ENCODE results near the gene LYG1. TPM values are rescaled to one million over a fixed set of nuclear protein-coding genes. Genes with fewer than 3 reads are reported as not detected.
"Not testable (repeated sequence)": the region's sequence is repeated elsewhere in the genome, so short reads cannot be mapped to it uniquely, and the experiment has no call there.

Gene LYG1
- total RNA-seq, 6 donors from 2014 or later = 0.49 to 2.1 (median 1.1) TPM; not detected in 2

DNA sequence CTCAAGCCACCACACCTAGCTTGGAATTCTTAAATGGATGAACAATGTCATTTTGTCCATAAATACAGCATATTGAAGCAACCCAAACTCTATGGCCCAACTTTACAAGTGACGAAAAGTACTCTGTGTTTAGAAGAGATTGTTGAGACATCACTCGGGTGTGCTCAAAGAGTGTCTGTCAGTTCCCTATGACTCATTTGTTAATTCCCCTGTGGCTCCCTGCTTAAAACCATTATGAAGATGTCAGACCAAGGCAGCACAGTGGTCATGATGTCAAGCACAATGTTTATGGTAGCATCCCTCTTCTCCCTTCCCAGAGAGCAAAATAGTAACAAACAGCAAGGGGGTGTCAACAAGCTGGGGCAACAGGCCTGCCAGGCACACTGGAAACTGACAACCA, 3.0 kb downstream of the LYG1 start:
- WGBS, 2 donors = 94% methylated on average over 2 of the region's 2 CpGs
- TF ChIP-seq POLR2A (IDR thresholded peaks at IDR 0.05) = no peak
- TF ChIP-seq POLR2AphosphoS5 (IDR thresholded peaks at IDR 0.05) = no peak
- TF ChIP-seq, protein P1, sequence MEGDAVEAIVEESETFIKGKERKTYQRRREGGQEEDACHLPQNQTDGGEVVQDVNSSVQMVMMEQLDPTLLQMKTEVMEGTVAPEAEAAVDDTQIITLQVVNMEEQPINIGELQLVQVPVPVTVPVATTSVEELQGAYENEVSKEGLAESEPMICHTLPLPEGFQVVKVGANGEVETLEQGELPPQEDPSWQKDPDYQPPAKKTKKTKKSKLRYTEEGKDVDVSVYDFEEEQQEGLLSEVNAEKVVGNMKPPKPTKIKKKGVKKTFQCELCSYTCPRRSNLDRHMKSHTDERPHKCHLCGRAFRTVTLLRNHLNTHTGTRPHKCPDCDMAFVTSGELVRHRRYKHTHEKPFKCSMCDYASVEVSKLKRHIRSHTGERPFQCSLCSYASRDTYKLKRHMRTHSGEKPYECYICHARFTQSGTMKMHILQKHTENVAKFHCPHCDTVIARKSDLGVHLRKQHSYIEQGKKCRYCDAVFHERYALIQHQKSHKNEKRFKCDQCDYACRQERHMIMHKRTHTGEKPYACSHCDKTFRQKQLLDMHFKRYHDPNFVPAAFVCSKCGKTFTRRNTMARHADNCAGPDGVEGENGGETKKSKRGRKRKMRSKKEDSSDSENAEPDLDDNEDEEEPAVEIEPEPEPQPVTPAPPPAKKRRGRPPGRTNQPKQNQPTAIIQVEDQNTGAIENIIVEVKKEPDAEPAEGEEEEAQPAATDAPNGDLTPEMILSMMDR (IDR thresholded peaks at IDR 0.05) = no peak
- no peak for TF ChIP-seq EP300 (IDR thresholded peaks at IDR 0.05)
- no peaks in the 10 kb centered on the region for H3K27me3 ChIP-seq
- ATAC-seq (ENCODE audit: low FRiP score in 2 of 2) = peak in 1 of 2 donors; percentile 26
- DNase-seq = no peak
- H3K9me3 ChIP-seq = no peaks in the 10 kb centered on the region
- no peaks in the 10 kb centered on the region for H3K4me1 ChIP-seq
- peaks cover 0 to 8% (median 2%) of the 10 kb centered on the region in 4 donors for H3K36me3 ChIP-seq
- no peak overlapping the region for H3K27ac ChIP-seq
- no peak overlapping the region for H3K4me3 ChIP-seq

DNA sequence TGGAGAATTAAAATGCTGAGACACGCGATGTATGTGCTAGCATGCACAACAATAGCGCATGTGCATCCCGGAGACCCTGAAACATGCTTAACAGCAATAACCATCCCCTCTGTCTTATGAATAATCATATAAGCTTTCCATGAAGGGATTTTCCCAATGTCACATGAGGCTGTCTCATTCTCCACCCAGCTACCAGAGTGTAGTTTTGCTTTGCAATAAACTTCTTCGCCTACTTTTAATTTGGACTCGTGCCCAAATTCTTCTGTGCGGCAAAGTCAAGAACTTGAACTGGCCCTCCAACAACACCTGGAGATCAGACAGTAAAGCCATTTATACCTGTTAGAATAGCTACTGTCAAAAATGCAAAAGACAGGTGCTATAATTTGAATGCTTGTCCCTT, 15.5 kb downstream of the LYG1 start:
- 84 to 88% methylated on average over 7 of the region's 7 CpGs for WGBS, 2 donors
- ATAC-seq (ENCODE audit: low FRiP score in 2 of 2) (no peak), DNase-seq (no peak)
- H3K9me3 ChIP-seq = no peaks in the 10 kb centered on the region
- H3K27me3 ChIP-seq = no peaks in the 10 kb centered on the region
- H3K36me3 ChIP-seq = peaks cover 0 to 10% (median 0%) of the 10 kb centered on the region in 4 donors
- no peak overlapping the region for H3K4me3 ChIP-seq
- no peak overlapping the region for H3K27ac ChIP-seq
- H3K4me1 ChIP-seq = no peaks in the 10 kb centered on the region
- TF ChIP-seq, protein P1 (IDR thresholded peaks at IDR 0.05) = no peak
- no peak for TF ChIP-seq POLR2A (IDR thresholded peaks at IDR 0.05)
- TF ChIP-seq EP300 (IDR thresholded peaks at IDR 0.05) = no peak
- TF ChIP-seq POLR2AphosphoS5 (IDR thresholded peaks at IDR 0.05) = no peak

DNA sequence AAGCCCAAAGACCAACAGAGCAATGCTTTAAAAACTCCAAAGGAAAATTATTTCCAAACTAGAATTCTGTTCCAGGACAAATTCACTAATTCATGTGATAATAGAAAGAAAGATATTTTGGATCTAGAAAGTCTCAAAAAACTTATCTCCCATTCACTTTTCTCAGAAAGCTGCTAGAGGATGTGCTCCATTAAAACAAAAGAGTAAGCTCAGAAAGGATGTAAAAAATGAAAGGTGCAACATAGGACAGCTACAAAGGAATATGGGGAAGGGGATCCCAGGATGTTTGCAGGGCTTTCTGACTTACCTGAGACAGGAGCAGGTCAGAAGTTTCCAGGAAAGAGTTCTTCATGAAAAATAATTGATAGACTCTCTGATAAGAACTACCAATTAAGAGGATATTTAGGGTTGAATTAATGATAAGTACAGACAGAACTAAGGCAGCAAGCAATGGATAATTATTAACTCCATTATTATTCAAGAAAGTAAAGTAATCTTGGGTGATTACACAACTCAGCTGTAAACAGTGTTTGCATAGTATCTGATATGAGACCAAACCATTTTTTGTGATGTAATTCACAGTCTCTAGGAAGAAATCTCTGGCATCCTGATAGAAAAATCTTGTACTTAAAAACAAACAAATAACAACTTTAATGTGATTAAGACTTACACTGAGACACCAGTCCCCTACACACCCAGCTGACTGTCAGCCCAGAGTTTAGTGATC, 20.9 kb downstream of the LYG1 start:
- H3K27ac ChIP-seq = no peak overlapping the region
- ATAC-seq (ENCODE audit: low FRiP score in 2 of 2) (no peak), DNase-seq (no peak)
- no peaks in the 10 kb centered on the region for H3K4me1 ChIP-seq
- no peaks in the 10 kb centered on the region for H3K9me3 ChIP-seq
- H3K36me3 ChIP-seq = peaks cover 0 to 10% (median 0%) of the 10 kb centered on the region in 4 donors
- no peak overlapping the region for H3K4me3 ChIP-seq
- H3K27me3 ChIP-seq = no peaks in the 10 kb centered on the region
- TF ChIP-seq POLR2AphosphoS5 (IDR thresholded peaks at IDR 0.05) (no peak), EP300 (IDR thresholded peaks at IDR 0.05) (no peak), POLR2A (IDR thresholded peaks at IDR 0.05) (no peak)

DNA sequence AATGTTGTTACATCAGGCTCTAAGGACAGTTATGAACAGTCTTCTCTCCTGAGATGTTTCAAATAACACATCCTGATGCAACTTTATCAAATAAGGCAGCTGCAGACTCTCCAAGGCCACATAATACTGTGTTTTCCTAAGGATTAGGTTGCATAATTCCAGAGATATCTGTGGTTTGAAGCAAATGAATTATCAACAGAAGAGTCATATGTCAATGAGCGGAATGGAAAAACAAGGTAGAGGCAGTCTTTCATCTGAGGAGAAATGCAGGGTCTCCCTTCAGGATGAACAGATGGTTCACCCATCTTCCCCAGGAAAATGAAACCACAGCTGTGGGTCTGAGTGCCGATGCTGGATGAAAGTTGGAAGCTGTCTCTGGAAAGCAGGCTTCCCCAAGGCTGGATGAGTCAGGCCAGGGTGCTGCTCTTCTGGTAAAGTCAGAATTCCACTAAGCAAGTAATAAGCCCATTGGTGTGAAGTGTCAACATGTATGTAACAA, 22.2 kb downstream of the LYG1 start:
- Histone ChIP-seq H3K27ac (no peak overlapping the region), H3K4me1 (no peaks in the 10 kb centered on the region), H3K9me3 (no peaks in the 10 kb centered on the region), H3K4me3 (no peak overlapping the region), H3K27me3 (no peaks in the 10 kb centered on the region), H3K36me3 (no peaks in the 10 kb centered on the region)
- peak; percentile 34 to 76 for ATAC-seq (ENCODE audit: low FRiP score in 2 of 2)
- no peak for DNase-seq
- no peak for TF ChIP-seq POLR2AphosphoS5 (IDR thresholded peaks at IDR 0.05)
- no peak for TF ChIP-seq EP300 (IDR thresholded peaks at IDR 0.05)
- TF ChIP-seq, protein P1 (IDR thresholded peaks at IDR 0.05) = no peak
- TF ChIP-seq POLR2A (IDR thresholded peaks at IDR 0.05) = no peak
- 81 to 98% methylated on average over 2 of the region's 2 CpGs for WGBS, 2 donors

DNA sequence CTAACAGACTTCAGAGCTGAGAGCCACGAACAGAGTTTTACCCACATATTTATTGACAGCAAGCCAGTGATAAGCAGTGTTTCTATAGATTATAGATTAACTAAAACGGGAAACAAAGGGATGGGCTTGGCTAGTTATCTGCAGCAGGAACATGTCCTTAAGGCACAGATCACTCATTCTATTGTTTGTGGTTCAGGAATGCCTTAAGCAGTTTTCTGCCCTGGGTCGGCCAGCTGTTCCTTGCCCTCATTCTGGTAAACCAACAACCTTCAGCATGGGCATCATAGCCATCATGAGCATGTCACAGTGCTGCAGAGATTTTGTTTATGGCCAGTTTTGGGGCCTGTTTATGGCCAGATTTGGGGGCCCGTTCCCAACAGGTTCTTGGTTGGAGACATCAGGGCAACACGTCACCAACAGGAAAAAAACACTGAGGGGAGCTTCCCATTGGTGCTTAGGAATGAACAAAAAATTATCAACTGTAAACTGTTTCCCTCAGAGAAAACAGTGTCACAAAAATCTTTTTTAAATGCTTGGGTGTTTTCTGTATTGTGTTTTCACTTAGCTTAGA, 22.7 kb downstream of the LYG1 start:
- H3K36me3 ChIP-seq; H3K27me3 ChIP-seq; DNase-seq; H3K27ac ChIP-seq; H3K4me3 ChIP-seq; H3K4me1 ChIP-seq; H3K9me3 ChIP-seq; ATAC-seq (ENCODE audit: low FRiP score in 2 of 2): not testable (repeated sequence)
- 94 to 96% methylated on average over 5 of the region's 5 CpGs for WGBS, 2 donors

All from upper lobe of left lung (tissue), 6 donors.